HEK293T (cell line): Measurements from ENCODE around the gene ASPDH.

ENCODE experiments used
- CTCF ChIA-PET: fragments of 350-600 bp; formaldehyde crosslinking; extraction: SDS; loops from one replicate; lab custom pipeline; 2021; ENCODE audit warnings: antibody characterized with exemption, inconsistent platforms; lab: Yijun Ruan, JAX
- POLR2A ChIA-PET: fragments of 350-600 bp; formaldehyde crosslinking; extraction: SDS; loops from one replicate; lab custom pipeline; 2020; ENCODE audit warnings: antibody characterized with exemption, inconsistent platforms; lab: Yijun Ruan, JAX
- DNase-seq: peaks from one replicate; pipeline ENCODE4 v3.0.0; 2012; ENCODE audit warnings: mixed read lengths; ENCODE audit errors: extremely low spot score
- ARNT ChIP-seq: fragments of 450-650 bp; IDR thresholded peaks from 2 replicates; pipeline ENCODE4 v1.6.1; 2017; ENCODE audit warnings: mild to moderate bottlenecking
- BHLHE40 ChIP-seq: fragments of 450-650 bp; IDR thresholded peaks from 2 replicates; pipeline ENCODE4 v1.6.1; 2016; ENCODE audit warnings: mild to moderate bottlenecking, moderate library complexity, borderline replicate concordance
- CTBP1 ChIP-seq: fragments of 450-650 bp; IDR thresholded peaks from 2 replicates; pipeline ENCODE4 v1.6.1; 2016; ENCODE audit warnings: borderline replicate concordance
- ELF4 ChIP-seq: fragments of 450-650 bp; IDR thresholded peaks from 2 replicates; pipeline ENCODE4 v1.6.1; 2017; ENCODE audit warnings: antibody characterized with exemption
- FOXA1 ChIP-seq: fragments of 450-650 bp; IDR thresholded peaks from 2 replicates; pipeline ENCODE4 v1.6.1; 2016; ENCODE audit warnings: mild to moderate bottlenecking
- FOXK2 ChIP-seq: fragments of 450-650 bp; IDR thresholded peaks from 2 replicates; pipeline ENCODE4 v1.6.1; 2016; ENCODE audit warnings: mild to moderate bottlenecking
- FOXM1 ChIP-seq: fragments of 450-650 bp; IDR thresholded peaks from 2 replicates; pipeline ENCODE4 v1.6.1; 2017; ENCODE audit warnings: mild to moderate bottlenecking, borderline replicate concordance
- HDGF ChIP-seq: fragments of 450-650 bp; IDR thresholded peaks from 2 replicates; pipeline ENCODE4 v1.6.1; 2017; ENCODE audit warnings: antibody characterized with exemption, borderline replicate concordance
- L3MBTL2 ChIP-seq: fragments of 450-650 bp; conservative IDR thresholded peaks from 2 replicates; pipeline ENCODE4 v1.6.1; 2016; ENCODE audit warnings: mild to moderate bottlenecking
- LEF1 ChIP-seq: fragments of 450-650 bp; IDR thresholded peaks from 2 replicates; pipeline ENCODE4 v1.6.1; 2017; ENCODE audit warnings: mild to moderate bottlenecking, borderline replicate concordance
- NFRKB ChIP-seq: fragments of 450-650 bp; IDR thresholded peaks from 2 replicates; pipeline ENCODE4 v1.6.1; 2016; ENCODE audit warnings: mild to moderate bottlenecking, moderate library complexity
- PKNOX1 ChIP-seq: fragments of 450-650 bp; IDR thresholded peaks from 2 replicates; pipeline ENCODE4 v1.6.1; 2016
- SP1 ChIP-seq: fragments of 450-650 bp; IDR thresholded peaks from 2 replicates; pipeline ENCODE4 v1.6.1; 2017
- SUZ12 ChIP-seq: fragments of 450-650 bp; IDR thresholded peaks from 2 replicates; pipeline ENCODE4 v1.6.1; 2016; ENCODE audit warnings: mild to moderate bottlenecking
- TARDBP ChIP-seq: fragments of 450-650 bp; IDR thresholded peaks from 2 replicates; pipeline ENCODE4 v1.6.1; 2016
- ZNF384 ChIP-seq: fragments of 450-650 bp; IDR thresholded peaks from 2 replicates; pipeline ENCODE4 v1.6.1; 2016

The ASPDH gene

GRCh38 chr19:50515168-50515561, 1.5 kb upstream of the ASPDH start:
- DNase-seq = no peak
- ChIA-PET POLR2A (no interaction called here), CTCF (no interaction called here)
- TF ChIP-seq HDGF = no peak
- TF ChIP-seq PKNOX1 = no peak
- TF ChIP-seq LEF1 = no peak
- TF ChIP-seq ZNF384 = no peak
- no peak for TF ChIP-seq BHLHE40
- no peak for TF ChIP-seq CTBP1
- TF ChIP-seq FOXK2 = no peak
- no peak for TF ChIP-seq SP1
- TF ChIP-seq TARDBP = no peak
- no peak for TF ChIP-seq L3MBTL2
- TF ChIP-seq NFRKB = no peak
- TF ChIP-seq ARNT = no peak
- no peak for TF ChIP-seq FOXA1

GRCh38 chr19:50514346-50515167, 844 bp upstream of the ASPDH start:
- ChIA-PET POLR2A (no interaction called here), CTCF (no interaction called here)
- TF ChIP-seq LEF1 (no peak), SP1 (no peak), ELF4 (no peak)
- DNase-seq = no peak

- ChIA-PET POLR2A (interaction anchor here (0.7 to 1.5 kb wide), 3 partner anchors 9 to 211 kb away, joined by 3 to 6 read pairs (median 4); no protein-coding TSS in a partner anchor), CTCF (no interaction called here)
- DNase-seq = no peak
- no peak for TF ChIP-seq ZNF384
- TF ChIP-seq TARDBP = no peak
- TF ChIP-seq LEF1 = no peak
- TF ChIP-seq FOXK2 = no peak
- no peak for TF ChIP-seq FOXM1
- TF ChIP-seq BHLHE40 = no peak
- TF ChIP-seq HDGF = no peak
- no peak for TF ChIP-seq PKNOX1
- TF ChIP-seq NFRKB = no peak
- no peak for TF ChIP-seq ELF4
- TF ChIP-seq L3MBTL2 = no peak
Measured at GRCh38 chr19:50512999-50513745, 541 bp downstream of the ASPDH start.

- TF ChIP-seq ZNF384 (no peak), BHLHE40 (no peak), L3MBTL2 (no peak), NFRKB (no peak), CTBP1 (no peak), ARNT (no peak), LEF1 (no peak), SUZ12 (no peak)
- no peak for DNase-seq
- ChIA-PET CTCF (no interaction called here), POLR2A (interaction anchor here (0.9 to 2.1 kb wide), 7 partner anchors 13 to 216 kb away, joined by 3 to 6 read pairs (median 4); partner anchors contain the start of gene NR1H2)
Measured at GRCh38 chr19:50512112-50512998, 1.4 kb downstream of the ASPDH start.

- POLR2A ChIA-PET = interaction anchor here (0.6 to 2.1 kb wide), 11 partner anchors 14 to 217 kb away, joined by 3 to 6 read pairs (median 3); partner anchors contain the start of gene NR1H2
- CTCF ChIA-PET = interaction anchor here (0.7 kb wide), 1 partner anchor 46 kb away, joined by 3 read pairs; no protein-coding TSS in a partner anchor
- TF ChIP-seq SP1 = no peak; the same call in 1 of the 2 replicates
- TF ChIP-seq SUZ12 = no peak
- no peak for TF ChIP-seq ARNT
- TF ChIP-seq NFRKB = no peak
- TF ChIP-seq ELF4 = peak; percentile 93
- no peak for TF ChIP-seq BHLHE40
- TF ChIP-seq CTBP1 = peak; percentile 54; the same call in 1 of the 2 replicates
- no peak for TF ChIP-seq HDGF
- TF ChIP-seq L3MBTL2 = peak; percentile 48; the same call in 1 of the 2 replicates
- TF ChIP-seq PKNOX1 = no peak
- no peak for TF ChIP-seq LEF1
- TF ChIP-seq FOXA1 = no peak
- TF ChIP-seq ZNF384 = no peak
- no peak for TF ChIP-seq FOXM1
- no peak for TF ChIP-seq FOXK2
- peak; percentile 98 for TF ChIP-seq TARDBP
- DNase-seq = peak; percentile 98
Measured at GRCh38 chr19:50511069-50511822, 2.5 kb downstream of the ASPDH start, which contains the start of gene JOSD2. TSS of gene JOSD2 (minus strand) at chr19:50511191. CDS start at chr19:50510431, 760 bp downstream.
